GM19467 (cell line): ENCODE data around the gene DIS3L.
"Not testable (repeated sequence)": the region's sequence is repeated elsewhere in the genome, so short reads cannot be mapped to it uniquely, and the experiment has no call there.

ENCODE experiments used
- ATAC-seq: cut with Tn5 transposase; IDR thresholded peaks from one replicate; pipeline ENCODE4 v1.9.1; 2021; ENCODE audit warnings: mild to moderate bottlenecking, moderate library complexity; ENCODE audit not compliant: unreplicated experiment

Gene DIS3L

GRCh38 chr15:66293419-66294156 lies at the start of gene DIS3L:
Gene DIS3L (plus strand): TSS chr15:66293568. CDS start chr15:66293597, 29 bp downstream.
- peak; percentile 57 for ATAC-seq

GRCh38 chr15:66245832-66246231 lies 47.5 kb upstream of the DIS3L start:
- ATAC-seq: not testable (repeated sequence)

- ATAC-seq: no peak
Measured at GRCh38 chr15:66246937-66247336, 46.4 kb upstream of the DIS3L start.

- ATAC-seq: no peak
Measured at GRCh38 chr15:66249605-66250174, 43.7 kb upstream of the DIS3L start.

- ATAC-seq: no peak
Measured at GRCh38 chr15:66251065-66251789, 42.1 kb upstream of the DIS3L start.

GRCh38 chr15:66251790-66252684 lies 41.3 kb upstream of the DIS3L start:
- no peak for ATAC-seq

- ATAC-seq: no peak
Measured at GRCh38 chr15:66252685-66253417, 40.5 kb upstream of the DIS3L start.

- ATAC-seq: no peak
Measured at GRCh38 chr15:66253418-66254088, 39.8 kb upstream of the DIS3L start, which contains the start of gene MEGF11. Gene MEGF11 (minus strand): TSS chr15:66253750. CDS start chr15:66128403, 125,347 bp downstream.

- ATAC-seq: no peak
Measured at GRCh38 chr15:66254089-66254950, 39.0 kb upstream of the DIS3L start.

GRCh38 chr15:66254951-66255676 lies 38.3 kb upstream of the DIS3L start:
- no peak for ATAC-seq

GRCh38 chr15:66256692-66257091 lies 36.7 kb upstream of the DIS3L start:
- no peak for ATAC-seq

GRCh38 chr15:66261056-66261455 lies 32.3 kb upstream of the DIS3L start:
- no peak for ATAC-seq

- ATAC-seq: not testable (repeated sequence)
Measured at GRCh38 chr15:66262837-66263236, 30.5 kb upstream of the DIS3L start.

GRCh38 chr15:66264859-66265513 lies 28.4 kb upstream of the DIS3L start:
- ATAC-seq: no peak

GRCh38 chr15:66269326-66270090 lies 23.9 kb upstream of the DIS3L start:
- ATAC-seq: no peak

GRCh38 chr15:66270932-66271331 lies 22.4 kb upstream of the DIS3L start:
- ATAC-seq: no peak

GRCh38 chr15:66275352-66275751 lies 18.0 kb upstream of the DIS3L start:
- ATAC-seq: no peak
